MM.1S (cell line): ENCODE results near the gene NEK6.

Source experiments
- DNase-seq: peaks from one replicate; pipeline ENCODE4 v3.0.0-alpha.2; 2015
- H2AFZ ChIP-seq: fragments of 300-600 bp; sonication (generic); 2 replicates; pipeline ENCODE4 v1.6.0; 2016; ENCODE audit warnings: antibody characterized with exemption, low read length
- H3F3A ChIP-seq: fragments of 300-600 bp; sonication (generic); 2 replicates; pipeline ENCODE4 v1.6.1; 2016; ENCODE audit warnings: mild to moderate bottlenecking, antibody characterized with exemption, low read length, moderate library complexity, mixed read lengths; ENCODE audit not compliant: insufficient read depth
- H3K27ac ChIP-seq: fragments of 300-600 bp; sonication (generic); 2 replicates; pipeline ENCODE4 v1.5.1; 2016; ENCODE audit warnings: mild to moderate bottlenecking, low read length
- H3K27me3 ChIP-seq: fragments of 300-600 bp; sonication (generic); replicated peaks from 2 replicates; pipeline ENCODE4 v1.6.0; 2016; ENCODE audit warnings: low read length; ENCODE audit not compliant: insufficient read depth
- H3K36me3 ChIP-seq: fragments of 300-600 bp; sonication (generic); replicated peaks from 2 replicates; pipeline ENCODE4 v1.6.1; 2016; ENCODE audit warnings: mild to moderate bottlenecking, low read length, mixed read lengths; ENCODE audit not compliant: insufficient read depth
- H3K4me1 ChIP-seq: fragments of 300-600 bp; sonication (generic); 2 replicates; pipeline ENCODE4 v1.6.1; 2016; ENCODE audit warnings: low read length, mixed read lengths
- H3K4me2 ChIP-seq: fragments of 300-600 bp; sonication (generic); 2 replicates; pipeline ENCODE4 v1.6.0; 2016; ENCODE audit warnings: low read depth, low read length
- H3K4me3 ChIP-seq: fragments of 300-600 bp; sonication (generic); 2 replicates; pipeline ENCODE4 v1.5.1; 2016; ENCODE audit warnings: low read length, mixed read lengths
- H3K79me2 ChIP-seq: fragments of 300-600 bp; sonication (generic); 2 replicates; pipeline ENCODE4 v1.6.1; 2016; ENCODE audit warnings: mixed run types, low read length, mixed read lengths
- H3K9ac ChIP-seq: fragments of 300-600 bp; sonication (generic); 2 replicates; pipeline ENCODE4 v1.6.1; 2016; ENCODE audit warnings: low read length, mixed read lengths
- H3K9me2 ChIP-seq: fragments of 300-600 bp; sonication (generic); replicated peaks from 2 replicates; pipeline ENCODE4 v1.6.1; 2016; ENCODE audit warnings: mild to moderate bottlenecking, low read length, mixed read lengths; ENCODE audit not compliant: insufficient read depth
- H3K9me3 ChIP-seq: fragments of 300-600 bp; sonication (generic); replicated peaks from 2 replicates; pipeline ENCODE4 v1.6.1; 2016; ENCODE audit warnings: mild to moderate bottlenecking, low read length, mixed read lengths; ENCODE audit not compliant: insufficient read depth
- H4K20me1 ChIP-seq: fragments of 300-600 bp; sonication (generic); 2 replicates; pipeline ENCODE4 v1.6.1; 2016; ENCODE audit warnings: mild to moderate bottlenecking, low read length, moderate library complexity, mixed read lengths; ENCODE audit not compliant: insufficient read depth
- EZH2 ChIP-seq: fragments of 300-600 bp; sonication (generic); optimal IDR thresholded peaks from 2 replicates; pipeline ENCODE3; 2017; ENCODE audit warnings: low read depth, mild to moderate bottlenecking, antibody characterized with exemption, low read length, mixed read lengths
- EZH2phosphoT487 ChIP-seq: fragments of 300-600 bp; sonication (generic); IDR thresholded peaks from 2 replicates; pipeline ENCODE4 v1.6.1; 2018; ENCODE audit warnings: antibody characterized with exemption, low read length
- TF ChIP-seq, protein P1 (sequence below): fragments of 300-600 bp; sonication (generic); IDR thresholded peaks from 2 replicates; pipeline ENCODE4 v1.5.1; 2016; ENCODE audit warnings: antibody characterized with exemption, low read length, mixed read lengths

The NEK6 gene

GRCh38 chr9:124290053-124290591 lies 32.4 kb downstream of the NEK6 start:
- Histone ChIP-seq H3K36me3 (no peaks in the 10 kb centered on the region), H3K9me2 (no peaks in the 10 kb centered on the region), H4K20me1 (no peaks in the 10 kb centered on the region), H3K9me3 (no peaks in the 10 kb centered on the region), H3K4me2 (no peak overlapping the region), H2AFZ (no peak overlapping the region), H3F3A (peaks cover 20% of the 10 kb centered on the region), H3K4me1 (peaks cover 24% of the 10 kb centered on the region), H3K4me3 (no peak overlapping the region), H3K79me2 (peaks cover 20% of the 10 kb centered on the region), H3K27ac (no peak overlapping the region), H3K27me3 (no peaks in the 10 kb centered on the region), H3K9ac (no peak overlapping the region)
- TF ChIP-seq EZH2 (no peak), EZH2phosphoT487 (no peak)
- TF ChIP-seq, protein P1, sequence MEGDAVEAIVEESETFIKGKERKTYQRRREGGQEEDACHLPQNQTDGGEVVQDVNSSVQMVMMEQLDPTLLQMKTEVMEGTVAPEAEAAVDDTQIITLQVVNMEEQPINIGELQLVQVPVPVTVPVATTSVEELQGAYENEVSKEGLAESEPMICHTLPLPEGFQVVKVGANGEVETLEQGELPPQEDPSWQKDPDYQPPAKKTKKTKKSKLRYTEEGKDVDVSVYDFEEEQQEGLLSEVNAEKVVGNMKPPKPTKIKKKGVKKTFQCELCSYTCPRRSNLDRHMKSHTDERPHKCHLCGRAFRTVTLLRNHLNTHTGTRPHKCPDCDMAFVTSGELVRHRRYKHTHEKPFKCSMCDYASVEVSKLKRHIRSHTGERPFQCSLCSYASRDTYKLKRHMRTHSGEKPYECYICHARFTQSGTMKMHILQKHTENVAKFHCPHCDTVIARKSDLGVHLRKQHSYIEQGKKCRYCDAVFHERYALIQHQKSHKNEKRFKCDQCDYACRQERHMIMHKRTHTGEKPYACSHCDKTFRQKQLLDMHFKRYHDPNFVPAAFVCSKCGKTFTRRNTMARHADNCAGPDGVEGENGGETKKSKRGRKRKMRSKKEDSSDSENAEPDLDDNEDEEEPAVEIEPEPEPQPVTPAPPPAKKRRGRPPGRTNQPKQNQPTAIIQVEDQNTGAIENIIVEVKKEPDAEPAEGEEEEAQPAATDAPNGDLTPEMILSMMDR = no peak
- no peak for DNase-seq

DNA sequence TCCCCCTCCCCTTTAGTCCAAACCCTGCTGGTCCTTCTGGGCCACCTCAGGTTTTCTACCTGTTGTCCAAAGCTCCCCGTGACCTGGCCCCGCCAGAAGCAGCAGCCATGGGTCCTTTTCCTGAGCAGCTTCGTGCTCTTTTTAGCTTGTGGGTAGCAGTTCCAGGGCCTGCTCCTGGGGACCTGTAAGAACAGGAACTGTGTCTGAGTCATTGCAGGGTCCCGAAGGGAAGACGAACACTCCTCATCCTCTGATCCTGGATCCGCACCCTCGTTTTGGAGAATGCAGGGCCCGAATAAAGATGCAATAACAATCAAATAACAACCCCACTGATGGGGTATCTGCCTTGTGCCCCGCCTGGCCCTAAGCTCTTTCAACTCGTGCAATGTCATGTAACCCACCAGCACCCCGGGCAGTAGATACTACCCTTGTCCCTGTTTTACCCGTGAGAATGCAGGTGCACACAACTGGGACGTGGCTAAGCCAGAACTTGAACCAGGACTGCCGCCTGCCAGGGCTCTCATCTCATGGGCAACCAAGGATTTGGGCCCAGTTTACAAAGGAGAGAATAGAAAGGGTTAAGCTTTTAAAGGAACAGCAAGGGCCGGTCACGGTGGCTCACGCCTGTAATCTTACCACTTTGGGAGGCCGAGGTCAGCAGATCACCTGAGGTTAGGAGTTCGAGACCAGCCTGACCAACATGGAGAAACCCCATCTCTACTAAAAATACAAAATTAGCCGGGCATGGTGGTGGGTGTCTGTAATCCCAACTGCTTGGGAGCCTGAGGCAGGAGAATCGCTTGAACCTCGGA lies 33.2 kb downstream of the NEK6 start:
- Histone ChIP-seq H3K9ac (no peak overlapping the region), H3K27ac (no peak overlapping the region), H3K4me3 (no peak overlapping the region), H3K9me2 (no peaks in the 10 kb centered on the region), H4K20me1 (no peaks in the 10 kb centered on the region), H3K36me3 (no peaks in the 10 kb centered on the region), H3K4me2 (no peak overlapping the region), H3K9me3 (no peaks in the 10 kb centered on the region), H3F3A (peaks cover 13% of the 10 kb centered on the region), H3K4me1 (peaks cover 17% of the 10 kb centered on the region), H3K27me3 (no peaks in the 10 kb centered on the region), H3K79me2 (peaks cover 15% of the 10 kb centered on the region), H2AFZ (no peak overlapping the region)
- TF ChIP-seq, protein P1 = no peak
- no peak for DNase-seq

DNA sequence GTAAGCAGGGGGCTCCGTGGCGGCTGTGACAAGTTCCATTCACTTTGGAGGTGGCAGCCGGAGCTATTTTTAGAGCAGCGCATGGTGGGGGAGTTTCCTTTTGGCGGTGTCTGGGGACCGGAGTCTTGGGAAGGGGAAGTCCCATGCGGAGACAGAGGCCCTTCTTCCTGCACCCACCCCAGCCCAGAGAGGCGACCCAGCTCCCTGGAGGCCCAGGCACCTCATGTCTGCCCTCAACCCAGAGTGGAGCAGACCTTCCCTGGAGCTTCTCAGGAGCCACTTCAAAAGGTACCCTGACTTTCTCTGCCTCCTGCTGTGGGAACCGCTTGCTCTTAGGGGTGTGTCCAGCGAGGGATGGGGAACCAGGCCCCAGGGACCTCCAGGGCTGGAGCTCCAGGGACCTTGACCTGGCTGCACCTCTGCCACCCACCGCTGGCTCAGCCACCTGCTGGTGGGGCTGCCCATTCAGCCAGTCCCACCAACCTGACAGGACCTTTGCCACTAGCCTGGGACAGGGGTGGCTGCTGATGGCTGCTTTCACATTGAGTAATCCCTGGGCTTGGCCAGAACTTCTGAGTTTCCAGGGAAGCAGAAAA lies 34.1 kb downstream of the NEK6 start:
- TF ChIP-seq EZH2phosphoT487 (no peak), EZH2 (no peak)
- TF ChIP-seq, protein P1 = no peak
- H3K27me3 ChIP-seq = no peaks in the 10 kb centered on the region
- H2AFZ ChIP-seq = no peak overlapping the region
- no peak overlapping the region for H3K4me2 ChIP-seq
- no peak overlapping the region for H3K9ac ChIP-seq
- H3K4me1 ChIP-seq = peaks cover 12% of the 10 kb centered on the region
- H3F3A ChIP-seq = peaks cover 4% of the 10 kb centered on the region
- no peak overlapping the region for H3K4me3 ChIP-seq
- no peaks in the 10 kb centered on the region for H3K36me3 ChIP-seq
- peaks cover 13% of the 10 kb centered on the region for H3K79me2 ChIP-seq
- H3K9me2 ChIP-seq = no peaks in the 10 kb centered on the region
- H4K20me1 ChIP-seq = no peaks in the 10 kb centered on the region
- no peaks in the 10 kb centered on the region for H3K9me3 ChIP-seq
- no peak for DNase-seq
- H3K27ac ChIP-seq = no peak overlapping the region
